K562 (cell line): Measurements from ENCODE around the gene ZNF32. TPM values are rescaled to one million over a fixed set of nuclear protein-coding genes. Genes with fewer than 3 reads are reported as not detected.

Source experiments
- CHD4 ChIP-seq: fragments of 200-600 bp; sonication (generic); IDR thresholded peaks from 3 replicates; pipeline ENCODE4 v1.6.1; 2012; ENCODE audit warnings: low read depth, mild to moderate bottlenecking, mixed read lengths, low read length, inconsistent platforms; ENCODE audit not compliant: insufficient read depth, insufficient replicate concordance, poor library complexity, severe bottlenecking
- CHD7 ChIP-seq: fragments of 200-600 bp; sonication (generic); IDR thresholded peaks from one replicate; pipeline ENCODE4 v1.6.1; 2012; ENCODE audit warnings: mild to moderate bottlenecking, low read depth, low read length, inconsistent platforms
- MAZ ChIP-seq, 2 experiments: fragments of 450-650 bp in 1 of 2; sonication (generic) in 1 of 2; formaldehyde crosslinking; IDR thresholded peaks in 1 of 2; conservative IDR thresholded peaks in 1 of 2; 2 replicates each; pipeline versions ENCODE4 v1.4.0 to v1.5.0; 2020; ENCODE audit warnings: mild to moderate bottlenecking in 1 of 2, missing genetic modification reagents in 1 of 2
- NFYB ChIP-seq: IDR thresholded peaks from 2 replicates; pipeline ENCODE4 v1.6.1; 2011; ENCODE audit warnings: mild to moderate bottlenecking, moderate library complexity; ENCODE audit not compliant: insufficient read length; ENCODE audit errors: extremely low read depth
- SIN3B ChIP-seq: fragments of 450-650 bp; IDR thresholded peaks from 2 replicates; pipeline ENCODE4 v1.6.1; 2017; ENCODE audit warnings: low read depth, mild to moderate bottlenecking, moderate library complexity
- SRSF1 ChIP-seq: fragments of 200-400 bp; formaldehyde crosslinking; IDR thresholded peaks from 2 replicates; pipeline ENCODE4 v1.6.1; 2017; ENCODE audit warnings: mild to moderate bottlenecking, low read depth, low read length, moderate library complexity
- TARDBP ChIP-seq: fragments of 450-650 bp; IDR thresholded peaks from 2 replicates; pipeline ENCODE4 v1.6.1; 2016
- ZNF174 ChIP-seq: fragments of 250-450 bp; sonication (Bioruptor Pico); IDR thresholded peaks from 2 replicates; pipeline ENCODE4 v1.4.0; 2020; ENCODE audit warnings: mild to moderate bottlenecking
- ZNF354B ChIP-seq: fragments of 250-450 bp; sonication (Bioruptor Pico); IDR thresholded peaks from 2 replicates; pipeline ENCODE4 v1.4.0; 2020
- polyA plus RNA-seq, 8 experiments: library from polyadenylated mRNA; depleted of rRNA in 4 of 8; stranded (reverse) in 5 of 8; unstranded in 3 of 8; fragments of >200 nt; fragmentation: Nextera tagmentation in 2 of 8; fragmentation: Illumina TruSeq in 1 of 8; extraction: Ambion mirVana in 2 of 8; extraction: Trizol in 1 of 8; gene quantifications; 2 replicates each; pipeline versions ENCODE4 v1.2.1 to v1.2.3, GENCODE V29; 2011 to 2014; ENCODE audit warnings: inconsistent platforms in 1 of 8, missing spikeins in 1 of 8
- total RNA-seq, 7 experiments: library from RNA; depleted of rRNA in 6 of 7; stranded (reverse); fragments of >200 nt in 6 of 7; fragmentation: Illumina TruSeq in 2 of 7; extraction: Trizol in 2 of 7; gene quantifications; 2 replicates each; pipeline versions ENCODE4 v1.2.1 to v1.2.3, GENCODE V29; 2011 to 2021; ENCODE audit warnings: low replicate concordance in 1 of 7
- TF ChIP-seq, protein P1 (sequence below): fragments of 250-450 bp; sonication (Bioruptor Pico); IDR thresholded peaks from 2 replicates; pipeline ENCODE4 v1.6.1; 2021; ENCODE audit warnings: mild to moderate bottlenecking
- TF ChIP-seq, protein P2 (sequence below): sonication (generic); formaldehyde crosslinking; IDR thresholded peaks from 2 replicates; pipeline ENCODE4 v1.8.1; 2023; ENCODE audit warnings: mild to moderate bottlenecking, missing genetic modification reagents

Gene ZNF32
- total and polyA plus RNA-seq, 9 of the 15 experiments (the other 6 are each of a cell fraction or from before 2014, with no cell fraction given), result 17.3 to 57.0 (median 26.3) TPM

DNA sequence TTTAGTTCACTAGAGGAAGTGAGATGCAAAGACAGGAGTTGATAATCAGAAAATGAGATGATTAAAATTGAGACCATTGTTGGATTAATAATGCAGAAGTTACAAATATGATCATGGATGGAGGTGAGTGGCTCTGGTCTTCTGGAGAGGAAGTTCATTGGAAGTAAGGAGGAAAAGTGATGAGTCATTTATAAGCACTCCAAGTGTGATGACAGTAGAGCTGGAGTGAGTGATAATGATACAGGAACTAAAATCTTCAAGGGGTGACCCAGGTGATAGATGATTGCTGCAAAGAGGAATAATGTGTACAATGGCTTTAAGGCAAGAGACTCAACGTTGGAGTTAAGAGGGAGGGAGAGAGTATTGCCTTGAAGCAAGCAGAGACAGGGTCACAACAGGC lies 20.7 kb downstream of the ZNF32 start (continued):
- TF ChIP-seq CHD7 (no peak), ZNF354B (CRISPR knock-in tag) (no peak), CHD4 (no peak), ZNF174 (CRISPR knock-in tag) (no peak), SRSF1 (no peak), MAZ (CRISPR knock-in tag; conservative IDR thresholded peaks at IDR 0.05 in 1 of 2, IDR thresholded peaks at IDR 0.05 in 1 of 2) (no peak), SIN3B (no peak), TARDBP (no peak), NFYB (no peak)
- TF ChIP-seq, protein P1, sequence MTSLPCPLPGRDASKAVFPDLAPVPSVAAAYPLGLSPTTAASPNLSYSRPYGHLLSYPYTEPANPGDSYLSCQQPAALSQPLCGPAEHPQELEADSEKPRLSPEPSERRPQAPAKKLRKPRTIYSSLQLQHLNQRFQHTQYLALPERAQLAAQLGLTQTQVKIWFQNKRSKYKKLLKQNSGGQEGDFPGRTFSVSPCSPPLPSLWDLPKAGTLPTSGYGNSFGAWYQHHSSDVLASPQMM (CRISPR knock-in tag), result no peak
- TF ChIP-seq, protein P2, sequence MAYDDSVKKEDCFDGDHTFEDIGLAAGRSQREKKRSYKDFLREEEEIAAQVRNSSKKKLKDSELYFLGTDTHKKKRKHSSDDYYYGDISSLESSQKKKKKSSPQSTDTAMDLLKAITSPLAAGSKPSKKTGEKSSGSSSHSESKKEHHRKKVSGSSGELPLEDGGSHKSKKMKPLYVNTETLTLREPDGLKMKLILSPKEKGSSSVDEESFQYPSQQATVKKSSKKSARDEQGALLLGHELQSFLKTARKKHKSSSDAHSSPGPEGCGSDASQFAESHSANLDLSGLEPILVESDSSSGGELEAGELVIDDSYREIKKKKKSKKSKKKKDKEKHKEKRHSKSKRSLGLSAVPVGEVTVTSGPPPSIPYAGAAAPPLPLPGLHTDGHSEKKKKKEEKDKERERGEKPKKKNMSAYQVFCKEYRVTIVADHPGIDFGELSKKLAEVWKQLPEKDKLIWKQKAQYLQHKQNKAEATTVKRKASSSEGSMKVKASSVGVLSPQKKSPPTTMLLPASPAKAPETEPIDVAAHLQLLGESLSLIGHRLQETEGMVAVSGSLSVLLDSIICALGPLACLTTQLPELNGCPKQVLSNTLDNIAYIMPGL (CRISPR knock-in tag), result no peak
